ENCODE data around the gene TEC.

Gene TEC

GRCh38 chr4:48114412-48114811 is 155.2 kb downstream of the TEC start:
- TF ChIP-seq EZH2 (optimal IDR thresholded peaks at IDR 0.05; ENCODE audit: low read depth, low read length): no peak
- H3K4me1 ChIP-seq (ENCODE audit: low read length): no peaks in the 10 kb centered on the region
- no peak overlapping the region for H2AFZ ChIP-seq (ENCODE audit: low read length)

DNA sequence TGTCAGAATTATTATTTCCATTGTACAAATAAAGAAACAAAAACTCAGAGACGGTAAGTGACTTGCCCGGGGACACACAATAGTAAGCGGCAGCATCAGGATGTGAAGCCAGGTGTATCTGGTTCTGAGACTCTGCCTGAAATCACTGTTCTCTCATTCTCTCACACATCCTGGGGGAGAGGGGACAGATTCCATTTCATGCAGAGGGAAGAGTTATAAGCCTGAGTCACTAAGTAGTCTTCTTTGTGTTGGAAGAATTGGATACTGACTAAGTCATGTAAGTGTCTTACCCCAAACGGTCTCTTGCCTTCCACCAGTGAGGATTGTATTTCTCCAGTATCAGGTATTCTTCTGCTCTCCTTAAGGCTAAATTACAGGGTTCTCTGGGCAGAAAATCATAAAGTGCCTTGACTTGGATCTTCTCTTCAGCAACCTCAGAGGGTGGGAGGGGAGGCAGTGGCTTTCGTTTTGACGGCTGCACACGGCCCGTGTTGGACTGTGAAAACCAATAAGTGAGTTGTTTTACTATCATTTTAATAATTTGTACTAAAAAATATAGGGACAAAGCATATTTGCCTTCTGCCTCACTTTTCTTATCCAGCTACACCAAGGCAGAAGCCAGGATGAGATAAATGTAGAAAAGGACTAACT is 157.5 kb downstream of the TEC start:
- Histone ChIP-seq H3K4me3 (ENCODE audit: low read length) (no peak overlapping the region), H3K4me2 (ENCODE audit: low read depth, low read length) (no peak overlapping the region)

More at GRCh38 chr4:48114412-48114811, 155.2 kb downstream of the TEC start:
- Histone ChIP-seq H3K9ac (ENCODE audit: low read length) (no peak overlapping the region), H4K20me1 (ENCODE audit: insufficient read depth, low read length) (no peaks in the 10 kb centered on the region), H3K36me3 (replicated peaks; ENCODE audit: insufficient read depth, low read length) (no peaks in the 10 kb centered on the region), H3K9me2 (replicated peaks; ENCODE audit: insufficient read depth, low read length) (no peaks in the 10 kb centered on the region), H3K9me3 (replicated peaks; ENCODE audit: insufficient read depth, low read length) (no peaks in the 10 kb centered on the region), H3F3A (ENCODE audit: insufficient read depth, low read length) (no peaks in the 10 kb centered on the region), H3K4me3 (ENCODE audit: low read length) (no peak overlapping the region), H3K4me2 (ENCODE audit: low read depth, low read length) (no peak overlapping the region), H3K27ac (ENCODE audit: low read length) (no peak overlapping the region), H3K79me2 (ENCODE audit: low read length) (no peaks in the 10 kb centered on the region), H3K27me3 (replicated peaks; ENCODE audit: insufficient read depth, low read length) (no peaks in the 10 kb centered on the region)
- no peak for DNase-seq

DNA sequence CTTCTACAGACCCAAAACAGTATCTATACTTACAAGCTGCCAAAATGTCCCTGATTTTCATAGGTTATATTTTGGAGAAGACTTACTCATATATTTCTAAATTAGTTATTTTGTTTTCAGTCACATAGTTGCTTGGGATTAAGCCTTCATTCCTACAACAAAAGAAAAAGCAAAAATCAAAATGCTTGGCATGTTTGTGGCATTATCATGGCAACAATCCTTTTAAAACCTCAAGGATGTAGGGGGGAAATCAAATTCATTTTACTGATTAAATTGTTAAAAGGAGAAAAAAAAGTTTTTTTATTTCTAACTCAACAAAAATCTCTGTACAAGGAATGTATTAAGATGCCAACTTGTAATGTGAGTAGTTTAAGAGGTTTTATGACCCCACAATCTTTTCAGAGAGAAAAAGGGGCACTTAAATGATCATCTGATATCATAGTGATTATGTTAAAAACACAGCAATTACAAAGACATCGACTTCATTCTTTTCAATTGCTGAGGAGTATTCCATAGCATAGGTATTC is 159.1 kb downstream of the TEC start:
- Histone ChIP-seq H3K4me3 (ENCODE audit: low read length) (no peak overlapping the region), H3K9me2 (replicated peaks; ENCODE audit: insufficient read depth, low read length) (no peaks in the 10 kb centered on the region), H3K4me2 (ENCODE audit: low read depth, low read length) (no peak overlapping the region), H3K27ac (ENCODE audit: low read length) (no peak overlapping the region), H3K9me3 (replicated peaks; ENCODE audit: insufficient read depth, low read length) (no peaks in the 10 kb centered on the region), H3K36me3 (replicated peaks; ENCODE audit: insufficient read depth, low read length) (no peaks in the 10 kb centered on the region; the same call in 1 of the 2 replicates), H4K20me1 (ENCODE audit: insufficient read depth, low read length) (no peaks in the 10 kb centered on the region), H2AFZ (ENCODE audit: low read length) (no peak overlapping the region), H3F3A (ENCODE audit: insufficient read depth, low read length) (no peaks in the 10 kb centered on the region), H3K9ac (ENCODE audit: low read length) (no peak overlapping the region), H3K4me1 (ENCODE audit: low read length) (no peaks in the 10 kb centered on the region), H3K79me2 (ENCODE audit: low read length) (no peaks in the 10 kb centered on the region), H3K27me3 (replicated peaks; ENCODE audit: insufficient read depth, low read length) (no peaks in the 10 kb centered on the region)
- DNase-seq: no peak
- TF ChIP-seq, protein P1, sequence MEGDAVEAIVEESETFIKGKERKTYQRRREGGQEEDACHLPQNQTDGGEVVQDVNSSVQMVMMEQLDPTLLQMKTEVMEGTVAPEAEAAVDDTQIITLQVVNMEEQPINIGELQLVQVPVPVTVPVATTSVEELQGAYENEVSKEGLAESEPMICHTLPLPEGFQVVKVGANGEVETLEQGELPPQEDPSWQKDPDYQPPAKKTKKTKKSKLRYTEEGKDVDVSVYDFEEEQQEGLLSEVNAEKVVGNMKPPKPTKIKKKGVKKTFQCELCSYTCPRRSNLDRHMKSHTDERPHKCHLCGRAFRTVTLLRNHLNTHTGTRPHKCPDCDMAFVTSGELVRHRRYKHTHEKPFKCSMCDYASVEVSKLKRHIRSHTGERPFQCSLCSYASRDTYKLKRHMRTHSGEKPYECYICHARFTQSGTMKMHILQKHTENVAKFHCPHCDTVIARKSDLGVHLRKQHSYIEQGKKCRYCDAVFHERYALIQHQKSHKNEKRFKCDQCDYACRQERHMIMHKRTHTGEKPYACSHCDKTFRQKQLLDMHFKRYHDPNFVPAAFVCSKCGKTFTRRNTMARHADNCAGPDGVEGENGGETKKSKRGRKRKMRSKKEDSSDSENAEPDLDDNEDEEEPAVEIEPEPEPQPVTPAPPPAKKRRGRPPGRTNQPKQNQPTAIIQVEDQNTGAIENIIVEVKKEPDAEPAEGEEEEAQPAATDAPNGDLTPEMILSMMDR (IDR thresholded peaks at IDR 0.05; ENCODE audit: low read length): no peak
- TF ChIP-seq EZH2phosphoT487 (IDR thresholded peaks at IDR 0.05; ENCODE audit: low read length) (no peak), EZH2 (optimal IDR thresholded peaks at IDR 0.05; ENCODE audit: low read depth, low read length) (no peak)

More for the DNA sequence above, 157.5 kb downstream of the TEC start:
- H4K20me1 ChIP-seq (ENCODE audit: insufficient read depth, low read length): no peaks in the 10 kb centered on the region
- no peaks in the 10 kb centered on the region for H3F3A ChIP-seq (ENCODE audit: insufficient read depth, low read length)
- H3K27me3 ChIP-seq (replicated peaks; ENCODE audit: insufficient read depth, low read length): no peaks in the 10 kb centered on the region
- no peaks in the 10 kb centered on the region; the same call in 1 of the 2 replicates for H3K36me3 ChIP-seq (replicated peaks; ENCODE audit: insufficient read depth, low read length)
- no peak overlapping the region for H2AFZ ChIP-seq (ENCODE audit: low read length)
- no peaks in the 10 kb centered on the region for H3K9me3 ChIP-seq (replicated peaks; ENCODE audit: insufficient read depth, low read length)
- H3K4me1 ChIP-seq (ENCODE audit: low read length): no peaks in the 10 kb centered on the region
- no peak overlapping the region for H3K27ac ChIP-seq (ENCODE audit: low read length)
- H3K79me2 ChIP-seq (ENCODE audit: low read length): no peaks in the 10 kb centered on the region
- TF ChIP-seq, protein P1 (IDR thresholded peaks at IDR 0.05; ENCODE audit: low read length): no peak
- TF ChIP-seq EZH2 (optimal IDR thresholded peaks at IDR 0.05; ENCODE audit: low read depth, low read length) (no peak), EZH2phosphoT487 (IDR thresholded peaks at IDR 0.05; ENCODE audit: low read length) (no peak)
- no peak for DNase-seq
- H3K9ac ChIP-seq (ENCODE audit: low read length): no peak overlapping the region
- H3K9me2 ChIP-seq (replicated peaks; ENCODE audit: insufficient read depth, low read length): no peaks in the 10 kb centered on the region

Data from MM.1S (cell line).